HG03045 (cell line): ENCODE measurements around the gene DPP10.
"Not testable (repeated sequence)": the region's sequence is repeated elsewhere in the genome, so short reads cannot be mapped to it uniquely, and the experiment has no call there.

Source experiments
- ATAC-seq: cut with Tn5 transposase; IDR thresholded peaks from one replicate; pipeline ENCODE4 v1.9.1; 2021; ENCODE audit warnings: mild to moderate bottlenecking, moderate library complexity; ENCODE audit not compliant: unreplicated experiment

The DPP10 gene

GRCh38 chr2:114937366-114937930, 495.0 kb downstream of the DPP10 start:
- ATAC-seq: no peak

GRCh38 chr2:114940785-114941458, 498.5 kb downstream of the DPP10 start:
- ATAC-seq: no peak

- no peak for ATAC-seq
These were observed 506.9 kb downstream of the DPP10 start for GRCh38 chr2:114949228-114949804.

- no peak for ATAC-seq
These were observed 517.9 kb downstream of the DPP10 start for GRCh38 chr2:114960389-114960788.

GRCh38 chr2:114962532-114962931, 520.1 kb downstream of the DPP10 start:
- ATAC-seq: no peak

GRCh38 chr2:114968748-114969400, 526.4 kb downstream of the DPP10 start:
- no peak for ATAC-seq

- not testable (repeated sequence) for ATAC-seq
These were observed 561.9 kb downstream of the DPP10 start for GRCh38 chr2:115004321-115004720.

GRCh38 chr2:115011721-115012120, 569.3 kb downstream of the DPP10 start:
- ATAC-seq: no peak

GRCh38 chr2:115022013-115022412, 579.6 kb downstream of the DPP10 start:
- not testable (repeated sequence) for ATAC-seq

- no peak for ATAC-seq
These were observed 592.4 kb downstream of the DPP10 start for GRCh38 chr2:115034801-115035200.

- ATAC-seq: no peak
These were observed 594.4 kb downstream of the DPP10 start for GRCh38 chr2:115036818-115037217.

GRCh38 chr2:115057473-115057872, 615.0 kb downstream of the DPP10 start:
- ATAC-seq: no peak

- no peak for ATAC-seq
These were observed 627.6 kb downstream of the DPP10 start for GRCh38 chr2:115070002-115070401.

- ATAC-seq: no peak
These were observed 629.1 kb downstream of the DPP10 start for GRCh38 chr2:115071534-115071933.

- ATAC-seq: no peak
These were observed 633.4 kb downstream of the DPP10 start for GRCh38 chr2:115075800-115076199.

GRCh38 chr2:115077626-115078025, 635.2 kb downstream of the DPP10 start:
- ATAC-seq: no peak

- ATAC-seq: no peak
These were observed 640.8 kb downstream of the DPP10 start for GRCh38 chr2:115083225-115083624.

GRCh38 chr2:115083711-115084110, 641.3 kb downstream of the DPP10 start:
- ATAC-seq: no peak

GRCh38 chr2:115084446-115084845, 642.0 kb downstream of the DPP10 start:
- ATAC-seq: no peak

GRCh38 chr2:115086051-115086620, 643.7 kb downstream of the DPP10 start:
- ATAC-seq: not testable (repeated sequence)

- no peak for ATAC-seq
These were observed 652.0 kb downstream of the DPP10 start for GRCh38 chr2:115094441-115094840.

- no peak for ATAC-seq
These were observed 663.5 kb downstream of the DPP10 start for GRCh38 chr2:115105966-115106365.
